Caco-2 (cell line): ENCODE data around the gene DENND2D. TPM values are rescaled to one million over a fixed set of nuclear protein-coding genes. Genes with fewer than 3 reads are reported as not detected.

Experiments used
- BruUV-seq: library from RNA; stranded (reverse); fragments of 400-500 nt; replicated peaks from 2 replicates; lab custom pipeline; 2021; lab: Mats Ljungman, UMichigan
- CTCF ChIA-PET: fragments of 300-600 bp; sonication (Branson Sonifier 250); formaldehyde crosslinking; loops from one replicate; lab custom pipeline; 2022; ENCODE audit warnings: antibody characterized with exemption; lab: Charles Lee
- POLR2A ChIA-PET: fragments of 300-600 bp; sonication (Branson Sonifier 250); formaldehyde crosslinking; loops from one replicate; lab custom pipeline; 2022; ENCODE audit warnings: antibody characterized with exemption; lab: Charles Lee
- DNase-seq, 2 experiments: peaks; one replicate each; pipeline versions ENCODE4 v3.0.0 to v3.0.0-alpha.2; 2020 to 2022
- H3K27me3 ChIP-seq: replicated peaks from 2 replicates; pipeline ENCODE4 v1.6.0; 2011; ENCODE audit warnings: low read length; ENCODE audit not compliant: control insufficient read depth, insufficient read depth
- H3K36me3 ChIP-seq: 2 replicates; pipeline ENCODE4 v1.5.1; 2011; ENCODE audit warnings: low read length; ENCODE audit not compliant: control insufficient read depth, insufficient read depth
- H3K4me1 ChIP-seq: fragments of 250-450 bp; sonication (Bioruptor Pico); 2 replicates; pipeline ENCODE4 v1.5.1; 2020; ENCODE audit warnings: mild to moderate bottlenecking
- H3K4me3 ChIP-seq: 2 replicates; pipeline ENCODE4 v1.5.1; 2011; ENCODE audit warnings: low read depth, mild to moderate bottlenecking, control low read depth, low read length
- H3K9me3 ChIP-seq: fragments of 250-450 bp; sonication (Bioruptor Pico); 2 replicates; pipeline ENCODE4 v1.5.1; 2020; ENCODE audit warnings: mild to moderate bottlenecking, moderate library complexity
- H3K27ac Mint-ChIP-seq: one replicate; pipeline ENCODE4 v1.8.0; 2022; ENCODE audit warnings: mixed read lengths; ENCODE audit not compliant: unreplicated experiment
- H3K27me3 Mint-ChIP-seq: one replicate; pipeline ENCODE4 v1.8.0; 2022; ENCODE audit warnings: mixed read lengths; ENCODE audit not compliant: insufficient read depth, unreplicated experiment
- H3K36me3 Mint-ChIP-seq: one replicate; pipeline ENCODE4 v1.8.0; 2022; ENCODE audit warnings: mild to moderate bottlenecking, mixed read lengths; ENCODE audit not compliant: insufficient read depth, unreplicated experiment
- H3K4me1 Mint-ChIP-seq: one replicate; pipeline ENCODE4 v1.8.0; 2022; ENCODE audit warnings: low read depth, mixed read lengths; ENCODE audit not compliant: unreplicated experiment
- H3K4me3 Mint-ChIP-seq: one replicate; pipeline ENCODE4 v1.8.0; 2022; ENCODE audit warnings: mild to moderate bottlenecking, moderate library complexity, mixed read lengths; ENCODE audit not compliant: unreplicated experiment
- H3K9me3 Mint-ChIP-seq: one replicate; pipeline ENCODE4 v1.8.0; 2022; ENCODE audit warnings: mixed read lengths; ENCODE audit not compliant: unreplicated experiment
- CTCF ChIP-seq, 2 experiments: fragments of 200-600 bp in 1 of 2; IDR thresholded peaks; 1 replicate in 1 of 2; 2 replicates in 1 of 2; pipeline versions ENCODE4 v1.5.1 to v1.8.0; 2011 to 2022; ENCODE audit warnings: antibody characterized with exemption in 1 of 2, control low read depth in 1 of 2, inconsistent platforms in 1 of 2, low read depth in 1 of 2, low read length in 1 of 2, mild to moderate bottlenecking in 1 of 2, moderate library complexity in 1 of 2; ENCODE audit not compliant: insufficient read depth in 1 of 2, severe bottlenecking in 1 of 2, unreplicated experiment in 1 of 2
- intact Hi-C: fragments of 100-400 bp; cut with micrococcal nuclease; formaldehyde crosslinking; loops from one replicate; pipeline ENCODE4 v1.10.0; 2022; ENCODE audit not compliant: unreplicated experiment
- total RNA-seq: library from RNA; stranded (reverse); gene quantifications from 2 replicates; pipeline ENCODE4 v1.2.3, GENCODE V29; 2022

DENND2D gene
- total RNA-seq, 1 experiment from 2014 or later: 20.4 TPM

GRCh38 chr1:111140680-111140967, 59.8 kb downstream of the DENND2D start:
- POLR2A ChIA-PET: no interaction called here
- Mint-ChIP-seq H3K36me3 (peaks cover 14% of the 10 kb centered on the region), H3K4me1 (peaks cover 18% of the 10 kb centered on the region), H3K4me3 (peak overlapping the region; percentile 87), H3K27me3 (no peaks in the 10 kb centered on the region), H3K27ac (no peak overlapping the region), H3K9me3 (no peaks in the 10 kb centered on the region)
- no peak for TF ChIP-seq CTCF (IDR thresholded peaks at IDR 0.05; ENCODE audit: insufficient read depth in 1 of 2, low read depth in 1 of 2, low read length in 1 of 2, severe bottlenecking in 1 of 2, unreplicated experiment in 1 of 2)
- no peaks in the 10 kb centered on the region for H3K36me3 ChIP-seq
- no TSS peak for BruUV-seq
- peak overlapping the region; percentile 56 for H3K4me3 ChIP-seq
- H3K4me1 ChIP-seq: peaks cover 14% of the 10 kb centered on the region; the same call in 1 of the 2 replicates
- intact Hi-C loops: loop anchor here (5.0 to 10.0 kb wide), 3 partner anchors 62 to 178 kb away; partner anchors contain the start of genes DENND2D and LRIF1
- H3K9me3 ChIP-seq: no peaks in the 10 kb centered on the region
- DNase-seq: peak in 1 of 2 experiments; percentile 61
- CTCF ChIA-PET: no interaction called here
- H3K27me3 ChIP-seq: no peaks in the 10 kb centered on the region

DNA sequence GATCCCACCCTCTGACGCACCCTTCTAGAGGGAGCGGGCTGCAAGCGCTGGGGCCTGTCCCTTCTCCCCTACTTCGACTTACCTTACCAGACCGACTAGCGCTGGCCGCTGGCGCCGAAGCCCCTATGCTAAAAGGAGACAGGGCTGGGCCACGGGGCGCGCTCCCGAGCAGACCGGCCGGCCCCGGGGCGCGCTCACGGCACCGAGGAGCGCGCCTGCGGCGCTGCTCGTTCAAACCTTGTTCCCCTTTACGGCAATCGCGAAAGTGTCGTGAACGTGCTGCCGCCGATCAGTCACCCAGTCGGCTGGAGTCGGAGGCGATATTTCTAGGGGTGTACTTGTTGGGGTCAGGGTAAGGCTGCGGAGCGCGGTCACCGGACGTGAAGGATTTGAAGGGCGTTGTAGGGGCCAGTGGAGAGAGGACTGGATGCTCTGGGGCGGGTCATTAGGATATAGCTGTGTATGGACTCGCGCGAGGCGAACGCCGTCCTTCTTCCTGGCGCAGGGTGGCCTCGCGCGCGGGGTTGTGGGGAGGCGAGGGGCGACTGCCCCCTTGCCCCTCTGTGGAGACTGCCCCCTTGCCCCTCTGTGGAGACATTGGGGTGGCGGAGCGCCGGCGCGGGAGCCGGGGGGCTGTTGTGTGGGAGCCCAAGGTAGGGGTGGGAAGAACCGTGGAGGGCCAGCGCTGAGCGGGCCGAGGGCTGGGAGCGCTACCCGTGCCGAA, 60.3 kb downstream of the DENND2D start, which contains the start of the genes CEPT1 and DRAM2:
Gene CEPT1 (plus strand): TSS at position 268 of the 724 bp plus-strand sequence. CDS start 7,492 bp downstream, outside the sequence.
Gene DRAM2 (minus strand): TSS at position 138 of the 724 bp plus-strand sequence. CDS start 8,539 bp downstream, outside the sequence.
- Mint-ChIP-seq H3K36me3 (peaks cover 18% of the 10 kb centered on the region), H3K27me3 (no peaks in the 10 kb centered on the region), H3K4me1 (peaks cover 18% of the 10 kb centered on the region), H3K9me3 (no peaks in the 10 kb centered on the region), H3K27ac (peak within 1 kb of the TSS; percentile 89), H3K4me3 (peak within 1 kb of the TSS; percentile 87)
- peaks cover 14% of the 10 kb centered on the region; the same call in 1 of the 2 replicates for H3K4me1 ChIP-seq
- peak within 1 kb of the TSS; percentile 56 for H3K4me3 ChIP-seq
- BruUV-seq: no TSS peak
- POLR2A ChIA-PET: no interaction called here
- CTCF ChIA-PET: no interaction called here
- TF ChIP-seq CTCF (IDR thresholded peaks at IDR 0.05; ENCODE audit: insufficient read depth in 1 of 2, low read depth in 1 of 2, low read length in 1 of 2, severe bottlenecking in 1 of 2, unreplicated experiment in 1 of 2): no peak
- no peaks in the 10 kb centered on the region for H3K36me3 ChIP-seq
- no peaks in the 10 kb centered on the region for H3K27me3 ChIP-seq
- no peaks in the 10 kb centered on the region for H3K9me3 ChIP-seq
- intact Hi-C loops: loop anchor here (5.0 to 10.0 kb wide), 3 partner anchors 62 to 178 kb away; partner anchors contain the start of genes DENND2D and LRIF1
- DNase-seq: peak; percentile 93 to 95

DNA sequence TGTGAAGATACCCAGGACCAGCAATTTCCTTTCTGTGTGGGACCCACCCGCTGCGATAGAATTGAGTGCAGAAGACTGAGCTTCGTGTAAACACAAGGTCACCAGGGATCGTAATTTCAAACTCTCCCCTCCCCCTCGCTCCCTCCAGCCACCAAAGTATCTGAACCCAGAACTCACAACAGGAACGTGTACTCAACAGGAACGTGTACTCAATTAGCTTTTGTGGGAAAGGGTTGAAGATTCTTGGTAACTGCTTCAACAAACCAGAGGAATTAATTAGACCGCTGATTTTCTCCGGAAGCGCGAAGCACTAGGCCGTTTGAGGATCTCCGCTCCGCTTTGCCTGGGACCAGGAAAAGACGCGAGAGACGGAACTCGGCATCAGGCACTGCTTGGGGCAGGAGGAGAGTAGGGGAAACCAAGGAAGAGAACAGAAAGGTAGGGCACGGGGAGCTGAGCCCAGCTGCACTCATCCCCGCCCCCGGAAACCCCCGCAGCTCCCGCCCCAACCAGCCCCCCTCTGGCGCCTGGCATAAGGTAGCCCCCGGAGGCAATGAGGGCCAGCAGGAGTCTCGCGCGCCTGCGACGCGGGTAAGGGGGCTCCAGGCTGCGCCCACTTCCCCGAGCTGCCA, 61.0 kb downstream of the DENND2D start:
- TF ChIP-seq CTCF (IDR thresholded peaks at IDR 0.05; ENCODE audit: insufficient read depth in 1 of 2, low read depth in 1 of 2, low read length in 1 of 2, severe bottlenecking in 1 of 2, unreplicated experiment in 1 of 2): no peak
- Histone ChIP-seq H3K4me3 (peak overlapping the region; percentile 56), H3K9me3 (no peaks in the 10 kb centered on the region), H3K27me3 (no peaks in the 10 kb centered on the region), H3K36me3 (no peaks in the 10 kb centered on the region), H3K4me1 (peaks cover 14% of the 10 kb centered on the region; the same call in 1 of the 2 replicates)
- no TSS peak for BruUV-seq
- no peaks in the 10 kb centered on the region for H3K9me3 Mint-ChIP-seq
- peak; percentile 44 to 48 for DNase-seq
- intact Hi-C loops: no loop called here
- H3K27ac Mint-ChIP-seq: peak overlapping the region; percentile 89
- H3K4me1 Mint-ChIP-seq: peaks cover 18% of the 10 kb centered on the region
- POLR2A ChIA-PET: interaction anchor here (0.6 kb wide), 1 partner anchor 20 kb away, joined by 12 read pairs; no protein-coding TSS in a partner anchor
- no peaks in the 10 kb centered on the region for H3K27me3 Mint-ChIP-seq
- CTCF ChIA-PET: no interaction called here
- H3K4me3 Mint-ChIP-seq: peak overlapping the region; percentile 87
- peaks cover 18% of the 10 kb centered on the region for H3K36me3 Mint-ChIP-seq
